Bladder microvascular endothelial cell (primary cell): ENCODE measurements around the gene GOLT1A. TPM values are rescaled to one million over a fixed set of nuclear protein-coding genes. Genes with fewer than 3 reads are reported as not detected.

Source experiments
- total RNA-seq: library from RNA; depleted of rRNA; stranded (reverse); fragments of >200 nt; gene quantifications from 2 replicates; pipeline ENCODE4 v1.2.3, GENCODE V29; 2014

The GOLT1A gene, protein sequence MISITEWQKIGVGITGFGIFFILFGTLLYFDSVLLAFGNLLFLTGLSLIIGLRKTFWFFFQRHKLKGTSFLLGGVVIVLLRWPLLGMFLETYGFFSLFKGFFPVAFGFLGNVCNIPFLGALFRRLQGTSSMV
- total RNA-seq: not detected in 2 replicates

DNA sequence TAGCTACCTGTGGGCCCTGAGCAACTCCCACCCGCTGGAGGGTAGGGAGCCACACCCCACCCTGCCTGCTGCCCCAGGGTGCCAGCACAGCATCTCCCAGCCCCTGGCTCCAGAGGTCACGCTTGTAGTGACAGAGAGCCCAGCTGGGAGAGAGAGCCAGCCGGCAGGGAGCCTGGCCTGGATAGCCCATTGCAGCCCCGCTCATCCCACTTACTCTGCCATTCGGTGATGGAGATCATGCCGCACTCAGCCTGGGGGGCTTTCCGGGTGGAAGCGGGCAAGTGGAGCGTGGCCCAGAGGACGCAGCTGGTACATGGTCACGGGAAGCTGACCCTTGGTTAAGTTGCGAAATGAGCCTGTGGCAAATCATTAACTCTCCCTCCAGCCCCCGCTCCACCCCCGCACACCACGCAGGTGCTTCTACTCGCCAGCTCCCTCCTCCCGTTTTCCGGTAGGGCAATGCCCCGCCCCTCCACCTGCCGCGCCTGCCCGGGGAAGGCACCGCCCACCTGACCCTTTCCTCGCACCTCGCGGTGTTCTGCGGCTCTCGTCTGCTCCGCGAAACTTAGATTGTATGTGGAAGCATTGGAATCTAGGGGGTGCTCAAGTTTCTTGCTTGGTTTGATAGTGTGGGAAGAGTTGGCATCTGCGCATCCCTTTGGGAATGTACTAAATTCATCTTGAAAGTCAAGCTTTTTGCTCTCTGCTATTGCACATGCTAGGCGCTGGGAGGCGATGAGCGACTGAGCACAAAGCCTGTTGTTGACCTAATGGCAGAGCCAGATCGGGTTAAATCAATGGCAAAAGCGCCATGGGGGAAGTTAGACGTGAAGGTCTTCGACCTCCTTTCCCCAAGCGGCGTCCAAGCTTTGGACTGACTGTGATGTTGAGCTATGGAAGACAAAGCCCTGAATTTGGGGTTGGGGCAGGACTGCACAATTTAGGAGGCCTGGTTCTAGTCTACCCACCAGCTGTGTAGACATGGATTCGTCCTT is at the start of gene GOLT1A:
Gene GOLT1A, minus strand, starts transcription at position 321 of the 995 bp plus-strand sequence. Its CDS starts 82 bp downstream, at position 239.

DNA sequence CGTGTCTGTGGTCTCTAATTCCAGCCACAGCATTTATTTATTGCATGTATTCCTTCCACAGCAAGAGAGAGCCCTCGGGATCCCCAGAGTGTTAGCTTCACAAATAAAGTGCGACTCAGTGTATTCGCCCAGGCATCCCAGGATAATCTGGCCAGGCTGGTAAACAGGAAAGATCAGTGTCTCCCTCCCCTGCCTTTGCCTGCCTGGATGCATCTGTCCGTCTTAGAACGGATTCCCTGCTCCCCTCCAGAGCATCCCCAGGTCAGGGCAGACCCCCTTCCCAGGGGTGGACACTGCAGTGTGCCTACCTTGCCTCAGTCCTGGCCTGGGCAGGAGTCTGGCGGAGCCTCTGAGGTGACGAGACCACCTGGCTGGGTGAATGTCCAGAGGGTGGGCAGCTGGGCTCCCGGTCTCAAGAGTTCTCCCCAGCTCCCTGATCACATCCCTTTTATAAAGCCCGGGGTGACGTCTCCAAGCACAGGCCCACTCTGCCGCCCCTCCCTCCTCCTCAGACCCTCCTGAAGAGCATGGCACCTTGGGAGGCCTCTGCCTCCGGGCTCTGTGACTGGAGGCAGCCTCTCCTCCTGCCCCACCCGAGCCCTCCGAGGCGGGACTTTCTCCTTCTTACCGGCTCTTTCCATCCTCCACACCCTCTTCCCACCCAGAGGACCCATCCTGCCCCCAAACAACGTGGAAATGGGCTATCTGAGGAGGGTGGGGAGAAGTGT is 17.6 kb downstream of the GOLT1A start, which contains the start of gene KISS1:
Gene KISS1, minus strand, starts transcription at position 424 of the 728 bp plus-strand sequence. CDS start 3,615 bp downstream, outside the sequence.

DNA sequence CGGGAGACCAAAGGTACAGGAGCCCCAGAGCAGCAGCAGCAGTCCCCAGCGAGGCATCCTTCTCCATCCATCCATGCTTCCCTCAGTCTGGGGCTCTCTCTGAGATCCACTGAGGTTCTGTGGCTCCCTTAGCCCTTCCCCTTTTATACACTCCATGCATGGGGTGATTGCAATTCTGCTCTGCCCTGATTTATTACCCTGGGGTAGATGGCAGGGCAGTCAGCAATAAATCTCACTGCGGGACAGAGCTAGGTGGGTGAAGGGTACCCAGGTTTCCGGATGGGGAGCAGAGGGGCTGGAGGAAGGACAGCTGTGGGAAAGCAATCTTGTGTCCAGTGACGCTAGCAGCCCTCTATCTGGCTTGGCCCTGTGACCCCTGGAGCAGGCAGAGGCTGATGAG is 47.6 kb downstream of the GOLT1A start, which contains the start of gene REN:
Gene REN, minus strand, starts transcription at position 119 of the 400 bp plus-strand sequence. Its CDS starts 44 bp downstream, at position 75.

DNA sequence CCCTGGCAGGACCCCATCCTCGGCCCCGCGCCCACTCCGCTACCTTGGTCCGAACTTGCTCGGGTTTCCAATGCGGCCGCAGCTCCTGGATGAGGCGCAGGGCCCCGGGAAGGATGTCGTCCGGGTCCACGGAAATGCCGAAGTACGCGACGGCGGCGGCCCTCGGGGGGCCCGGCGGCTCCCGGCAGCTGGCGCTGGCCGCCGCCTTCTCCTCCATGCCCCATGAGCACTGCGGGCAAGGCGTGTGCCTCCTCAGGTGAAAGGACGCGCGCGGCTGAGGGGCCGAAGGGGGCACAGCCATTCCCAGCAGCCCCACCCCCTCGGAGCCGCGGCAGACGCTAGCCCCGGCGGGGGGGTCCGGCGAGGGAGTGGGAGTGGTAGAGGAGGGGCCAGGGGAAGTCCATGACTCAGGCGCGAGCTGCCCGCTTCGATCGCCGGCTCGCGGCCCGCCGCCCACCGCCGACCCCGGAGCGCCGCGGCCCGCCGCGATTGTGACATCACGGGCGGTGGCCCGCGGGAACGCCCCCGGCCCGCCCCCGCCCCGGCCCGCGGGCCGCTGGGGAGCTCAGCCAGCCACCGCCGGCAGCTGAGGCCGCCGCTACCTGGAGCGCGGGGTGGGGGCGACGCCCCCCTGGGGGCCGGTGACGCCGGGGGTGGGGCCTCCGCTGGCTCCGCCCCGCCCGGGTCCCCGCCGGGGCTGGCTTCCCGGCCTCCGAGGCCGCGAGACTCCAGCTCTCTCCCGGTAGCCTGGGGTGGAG is 62.1 kb downstream of the GOLT1A start, which contains the start of gene ETNK2:
Gene ETNK2, minus strand, starts transcription at position 493 of the 758 bp plus-strand sequence. Its CDS starts 192 bp downstream, at position 301.

Other genes with a start within 250 kb of the GOLT1A start
- gene SOX13, start 140.9 kb downstream of the GOLT1A start, total RNA-seq: 11.2 and 25.6 TPM in 2 replicates
- 6.2 and 15.5 TPM in 2 replicates for gene ETNK2, start 61.9 kb downstream of the GOLT1A start, total RNA-seq
- under 0.01 and 0.19 TPM in 2 replicates for gene REN, start 47.7 kb downstream of the GOLT1A start, total RNA-seq
- 0.38 and 2.1 TPM in 2 replicates for gene KISS1, start 17.5 kb downstream of the GOLT1A start, total RNA-seq
- gene PLEKHA6, start 145.9 kb upstream of the GOLT1A start, total RNA-seq: 1.3 and 4.3 TPM in 2 replicates
- gene PPP1R15B, start 197.8 kb upstream of the GOLT1A start, total RNA-seq: 15.9 and 27.8 TPM in 2 replicates